GM23248 (cell line): ENCODE data around the gene VTI1A.

ENCODE experiments used
- EZH2 ChIP-seq: fragments of 200-600 bp; sonication (generic); IDR thresholded peaks from 2 replicates; pipeline ENCODE4 v1.6.1; 2018; ENCODE audit warnings: antibody characterized with exemption, mild to moderate bottlenecking; ENCODE audit not compliant: insufficient read depth, poor library complexity, severe bottlenecking
- EZH2phosphoT487 ChIP-seq: fragments of 200-600 bp; sonication (generic); IDR thresholded peaks from 2 replicates; pipeline ENCODE4 v1.6.1; 2018; ENCODE audit warnings: antibody characterized with exemption, moderate library complexity, mild to moderate bottlenecking, low read depth; ENCODE audit not compliant: insufficient read depth

GRCh38 chr10:112588225-112588990, 141.4 kb downstream of the VTI1A start:
- no peak for TF ChIP-seq EZH2
- TF ChIP-seq EZH2phosphoT487 = no peak
